ENCODE data around the gene ADGRL3.

DNA sequence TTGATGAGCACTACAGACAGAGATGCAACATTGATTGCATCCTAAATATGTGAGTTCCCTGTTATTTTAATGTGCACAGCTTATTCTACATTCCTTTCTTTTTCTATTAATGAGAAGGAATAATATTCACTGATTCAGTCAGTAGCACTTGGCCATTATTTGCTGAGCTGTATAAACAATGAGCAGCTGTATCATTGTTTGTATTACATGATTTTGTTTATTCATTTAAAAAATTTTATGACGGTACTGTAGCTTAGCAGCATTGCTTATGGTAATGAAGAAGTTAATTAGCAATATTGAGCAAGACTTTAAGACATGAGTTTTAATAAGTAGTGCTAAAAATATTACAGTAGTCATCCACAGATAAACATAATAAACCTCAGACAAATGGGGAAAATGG is 582.0 kb downstream of the ADGRL3 start:
- TF ChIP-seq, protein P1, sequence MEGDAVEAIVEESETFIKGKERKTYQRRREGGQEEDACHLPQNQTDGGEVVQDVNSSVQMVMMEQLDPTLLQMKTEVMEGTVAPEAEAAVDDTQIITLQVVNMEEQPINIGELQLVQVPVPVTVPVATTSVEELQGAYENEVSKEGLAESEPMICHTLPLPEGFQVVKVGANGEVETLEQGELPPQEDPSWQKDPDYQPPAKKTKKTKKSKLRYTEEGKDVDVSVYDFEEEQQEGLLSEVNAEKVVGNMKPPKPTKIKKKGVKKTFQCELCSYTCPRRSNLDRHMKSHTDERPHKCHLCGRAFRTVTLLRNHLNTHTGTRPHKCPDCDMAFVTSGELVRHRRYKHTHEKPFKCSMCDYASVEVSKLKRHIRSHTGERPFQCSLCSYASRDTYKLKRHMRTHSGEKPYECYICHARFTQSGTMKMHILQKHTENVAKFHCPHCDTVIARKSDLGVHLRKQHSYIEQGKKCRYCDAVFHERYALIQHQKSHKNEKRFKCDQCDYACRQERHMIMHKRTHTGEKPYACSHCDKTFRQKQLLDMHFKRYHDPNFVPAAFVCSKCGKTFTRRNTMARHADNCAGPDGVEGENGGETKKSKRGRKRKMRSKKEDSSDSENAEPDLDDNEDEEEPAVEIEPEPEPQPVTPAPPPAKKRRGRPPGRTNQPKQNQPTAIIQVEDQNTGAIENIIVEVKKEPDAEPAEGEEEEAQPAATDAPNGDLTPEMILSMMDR (IDR thresholded peaks at IDR 0.05): no peak
- TF ChIP-seq POLR2A (IDR thresholded peaks at IDR 0.05): no peak
